GM21360 (cell line): ENCODE results near the gene STRAP.

Experiments
- ATAC-seq: cut with Tn5 transposase; IDR thresholded peaks from one replicate; pipeline ENCODE4 v1.9.1; 2021; ENCODE audit warnings: mild to moderate bottlenecking, moderate library complexity; ENCODE audit not compliant: unreplicated experiment

STRAP gene, protein sequence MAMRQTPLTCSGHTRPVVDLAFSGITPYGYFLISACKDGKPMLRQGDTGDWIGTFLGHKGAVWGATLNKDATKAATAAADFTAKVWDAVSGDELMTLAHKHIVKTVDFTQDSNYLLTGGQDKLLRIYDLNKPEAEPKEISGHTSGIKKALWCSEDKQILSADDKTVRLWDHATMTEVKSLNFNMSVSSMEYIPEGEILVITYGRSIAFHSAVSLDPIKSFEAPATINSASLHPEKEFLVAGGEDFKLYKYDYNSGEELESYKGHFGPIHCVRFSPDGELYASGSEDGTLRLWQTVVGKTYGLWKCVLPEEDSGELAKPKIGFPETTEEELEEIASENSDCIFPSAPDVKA

DNA sequence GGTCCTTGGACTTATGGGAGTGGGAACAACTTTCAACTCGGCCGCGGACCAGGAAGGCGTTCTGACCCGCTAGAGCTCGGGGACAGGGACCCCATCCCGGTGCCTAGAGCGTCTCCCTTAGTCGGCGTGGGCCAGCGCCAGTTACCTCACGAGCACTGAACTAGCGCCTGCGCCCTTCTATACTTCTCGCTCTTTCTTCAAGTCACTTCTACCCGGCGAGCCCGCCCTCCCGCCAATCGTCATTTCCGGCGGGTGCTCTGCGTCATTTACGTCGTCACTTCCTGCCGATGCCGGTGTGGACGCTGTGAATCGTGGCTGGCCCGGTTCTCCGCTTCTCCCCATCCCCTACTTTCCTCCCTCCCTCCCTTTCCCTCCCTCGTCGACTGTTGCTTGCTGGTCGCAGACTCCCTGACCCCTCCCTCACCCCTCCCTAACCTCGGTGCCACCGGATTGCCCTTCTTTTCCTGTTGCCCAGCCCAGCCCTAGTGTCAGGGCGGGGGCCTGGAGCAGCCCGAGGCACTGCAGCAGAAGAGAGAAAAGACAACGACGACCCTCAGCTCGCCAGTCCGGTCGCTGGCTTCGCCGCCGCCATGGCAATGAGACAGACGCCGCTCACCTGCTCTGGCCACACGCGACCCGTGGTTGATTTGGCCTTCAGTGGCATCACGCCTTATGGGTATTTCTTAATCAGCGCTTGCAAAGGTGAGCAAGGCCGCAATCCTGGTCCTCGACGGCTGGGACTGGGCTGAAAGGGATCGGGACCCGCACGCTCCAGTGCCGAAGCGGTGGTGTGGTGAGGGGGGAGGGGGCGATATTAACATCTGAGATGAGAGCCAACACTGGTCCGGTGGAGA lies at the start of gene STRAP:
TSS of gene STRAP (plus strand) at position 270 of the 854 bp plus-strand sequence. CDS start at position 591, 321 bp downstream.
- peak; percentile 97 for ATAC-seq

DNA sequence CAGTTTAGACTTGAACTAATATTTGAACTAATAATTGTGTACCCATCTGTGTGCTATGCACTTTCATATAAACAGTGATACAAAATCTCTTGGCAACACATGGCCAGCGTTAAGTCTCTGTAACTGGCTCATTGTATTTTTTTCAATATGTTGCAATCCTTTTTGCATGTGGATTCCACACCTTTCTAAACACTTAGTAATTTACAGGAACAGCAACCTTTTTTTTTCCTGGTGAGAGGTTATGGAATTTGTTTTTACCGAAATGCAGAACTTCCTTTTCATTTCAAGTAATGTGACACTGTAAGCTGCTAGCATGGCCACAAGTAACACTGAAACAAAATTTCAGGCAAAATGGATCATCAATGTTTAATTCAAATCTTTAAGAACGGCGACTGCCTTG lies 47.6 kb upstream of the STRAP start:
- ATAC-seq = no peak

DNA sequence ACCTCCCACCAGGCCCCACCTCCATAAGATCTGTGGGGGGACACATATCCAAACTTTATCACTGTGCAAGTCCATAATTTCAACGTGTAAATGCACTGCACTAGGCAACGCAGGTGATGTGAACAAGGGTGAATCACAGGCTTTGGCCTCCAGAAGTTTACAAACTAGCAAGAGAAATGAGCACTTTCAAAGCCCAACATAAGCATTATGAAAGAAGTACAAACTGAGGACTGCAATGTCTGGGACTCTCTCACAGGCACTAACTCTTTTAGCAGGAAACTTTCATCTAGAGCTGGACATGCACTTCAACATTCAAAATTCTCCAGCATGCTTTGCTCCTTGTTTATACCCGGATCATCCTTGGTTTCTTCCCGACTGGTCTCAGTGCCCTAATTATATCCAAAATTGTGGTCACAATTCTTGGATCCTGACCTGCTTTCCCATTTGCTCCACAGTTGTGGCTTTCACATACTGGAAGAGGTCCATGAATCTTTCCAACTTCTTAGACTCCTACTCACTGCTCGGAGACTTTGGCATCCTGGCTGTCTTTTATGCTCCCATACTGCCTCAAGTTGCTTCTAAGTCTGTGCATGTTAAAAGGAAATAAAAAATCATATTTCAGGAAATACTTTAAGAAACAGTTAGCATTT lies 44.9 kb upstream of the STRAP start:
- no peak for ATAC-seq

DNA sequence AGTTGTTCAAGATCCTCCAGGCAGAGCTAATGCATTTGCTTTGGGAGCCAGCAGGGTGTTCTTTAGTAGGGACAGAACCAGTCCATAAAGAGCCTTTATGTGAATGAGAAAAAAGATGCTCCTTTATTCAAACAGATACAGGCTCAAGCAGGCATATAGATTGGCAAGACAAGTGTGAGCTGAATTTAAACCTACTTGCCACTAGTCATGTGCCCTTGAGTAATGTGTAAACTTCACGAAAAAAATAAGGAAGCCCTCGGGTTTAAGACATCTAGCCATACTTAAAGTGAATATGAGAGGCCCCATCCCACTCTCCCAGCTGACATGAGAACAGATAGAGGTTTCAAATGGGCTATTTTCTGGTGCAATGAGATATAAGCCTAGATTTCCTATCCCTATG lies 43.1 kb upstream of the STRAP start:
- no peak for ATAC-seq

DNA sequence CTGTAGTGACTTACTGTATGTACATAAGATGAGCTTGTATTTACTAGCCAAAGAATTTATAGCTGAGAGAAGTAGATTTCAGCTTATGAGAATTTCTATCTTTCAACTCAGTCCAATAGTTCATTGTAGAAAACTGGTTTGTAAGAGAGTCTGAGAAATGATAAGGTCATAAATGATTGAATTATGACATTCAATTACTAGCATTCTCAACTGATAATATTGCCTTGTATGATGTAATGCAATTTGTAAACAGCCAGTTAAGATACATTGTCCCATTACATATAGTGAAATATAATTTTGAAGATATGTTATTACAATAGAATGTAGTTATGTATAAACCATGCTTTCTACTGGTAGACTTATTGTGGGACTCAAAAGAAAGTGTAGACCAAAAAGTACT lies 42.5 kb upstream of the STRAP start:
- ATAC-seq = no peak

DNA sequence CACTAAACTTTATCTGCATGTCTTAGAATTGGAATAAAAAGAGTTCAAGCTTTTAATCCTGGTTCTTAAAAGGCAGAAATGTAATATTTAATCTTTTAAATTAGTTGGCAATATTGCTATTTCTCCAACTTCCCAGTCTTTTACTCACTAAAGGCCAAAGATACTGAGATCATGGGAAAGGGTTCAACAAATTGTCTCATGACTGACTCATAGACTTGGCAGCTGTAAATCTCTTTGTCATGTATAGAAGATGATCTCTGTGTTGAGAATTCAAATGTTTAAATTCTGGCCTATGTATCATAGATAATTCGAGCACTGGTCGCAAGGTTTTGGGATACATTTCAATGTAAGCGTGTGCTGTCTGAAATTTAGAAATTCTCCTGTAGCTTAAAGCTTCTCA lies 40.1 kb upstream of the STRAP start:
- no peak for ATAC-seq

DNA sequence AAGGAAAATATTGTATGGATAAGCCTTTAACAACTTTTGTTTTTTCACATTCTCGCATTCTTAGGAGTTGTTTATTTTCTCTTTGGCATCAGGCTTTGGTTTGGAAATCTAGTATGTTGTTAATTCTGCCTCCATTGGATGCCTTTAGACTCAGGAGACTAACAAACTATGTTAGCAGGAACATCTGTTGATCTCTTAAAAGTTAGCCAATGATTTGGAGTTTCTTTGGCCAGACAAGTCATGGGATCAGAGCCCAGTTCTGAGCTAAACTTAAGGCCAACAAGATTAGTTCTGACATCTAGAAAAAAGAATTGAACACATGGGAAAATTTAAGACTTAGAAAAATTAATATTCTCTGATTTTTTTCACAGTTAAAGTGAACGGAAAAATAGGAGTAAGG lies 35.3 kb upstream of the STRAP start:
- no peak for ATAC-seq

DNA sequence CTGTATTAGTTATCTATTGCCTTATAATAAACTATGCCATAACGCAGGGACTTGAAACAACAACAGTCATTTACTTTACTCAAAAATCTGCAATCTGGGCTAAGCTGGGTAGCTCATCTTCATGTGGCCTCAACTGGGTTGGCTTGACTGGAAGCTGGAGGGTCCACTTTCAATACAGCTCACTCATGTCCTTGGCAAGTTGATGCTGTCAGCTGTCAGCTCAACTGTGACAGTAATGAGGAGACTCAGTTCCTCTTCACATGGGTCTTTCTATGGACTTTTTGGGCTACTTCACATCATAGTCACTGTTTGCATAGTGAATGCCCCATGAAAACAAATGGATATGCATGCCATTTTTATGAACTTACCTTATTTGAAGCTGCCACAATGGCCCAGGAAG lies 33.6 kb upstream of the STRAP start:
- no peak for ATAC-seq

DNA sequence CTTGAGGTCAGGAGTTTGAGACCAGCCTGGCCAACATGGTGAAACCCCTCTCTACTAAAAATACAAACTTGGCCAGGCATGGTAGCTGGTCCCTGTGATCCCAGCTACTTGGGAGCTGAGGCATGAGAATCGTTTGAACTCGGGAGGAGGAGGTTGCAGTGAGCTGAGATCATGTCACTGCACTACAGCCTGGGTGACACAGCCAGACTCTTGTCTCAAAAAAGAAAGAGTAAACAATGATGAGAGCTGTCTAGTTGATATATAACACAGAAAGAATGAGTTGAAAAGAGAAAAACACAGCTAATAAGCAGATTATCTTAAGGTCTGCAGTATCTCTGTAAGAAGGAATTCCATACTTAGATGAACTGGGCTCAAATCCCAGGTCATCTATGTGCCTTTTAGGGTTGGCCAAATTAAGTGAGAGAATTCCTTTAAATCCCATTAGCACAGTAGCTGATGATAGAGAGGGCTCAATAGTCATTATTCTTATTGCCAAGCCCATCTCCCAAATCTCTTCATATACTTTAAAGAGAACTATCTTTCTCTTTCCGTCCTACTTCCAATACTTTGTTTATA lies 31.1 kb upstream of the STRAP start:
- ATAC-seq = no peak

DNA sequence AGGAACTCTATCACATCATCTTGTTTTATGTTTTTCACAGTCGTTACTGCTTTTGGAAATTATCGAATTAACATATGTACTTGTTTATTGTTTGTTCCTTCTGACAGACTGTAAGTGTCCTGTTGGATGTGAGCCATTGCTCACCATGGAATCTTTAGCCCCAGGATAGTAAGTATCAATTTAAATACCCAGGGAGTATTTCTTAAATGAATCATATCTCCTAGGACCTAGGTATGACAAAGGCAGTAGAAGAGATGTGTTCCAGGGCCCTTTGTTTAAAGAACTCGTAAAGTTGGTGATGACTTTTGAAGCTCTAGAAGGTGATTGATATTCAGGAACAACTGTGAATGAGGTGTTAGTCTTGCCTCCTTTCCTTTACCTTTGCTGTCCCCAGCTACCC lies 30.3 kb upstream of the STRAP start:
- ATAC-seq = no peak

DNA sequence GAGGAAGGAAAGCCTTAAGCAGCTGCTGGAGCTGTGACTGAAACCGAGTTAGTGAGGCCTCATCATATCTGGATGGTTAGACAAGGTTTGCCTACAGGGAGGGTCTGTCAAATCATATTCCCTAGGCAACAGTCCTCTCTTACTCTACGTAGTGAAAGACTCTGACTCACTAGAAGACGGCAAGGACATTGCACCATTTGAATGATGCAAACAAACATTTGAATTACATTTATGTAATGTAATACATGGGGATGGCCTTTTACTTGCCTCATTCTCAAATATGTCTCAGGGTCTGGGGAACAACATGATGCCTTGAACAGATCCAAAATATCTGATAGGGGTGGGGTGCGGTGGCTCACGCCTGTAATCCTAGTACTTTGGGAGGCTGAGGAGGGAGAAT lies 29.8 kb upstream of the STRAP start:
- ATAC-seq = no peak

DNA sequence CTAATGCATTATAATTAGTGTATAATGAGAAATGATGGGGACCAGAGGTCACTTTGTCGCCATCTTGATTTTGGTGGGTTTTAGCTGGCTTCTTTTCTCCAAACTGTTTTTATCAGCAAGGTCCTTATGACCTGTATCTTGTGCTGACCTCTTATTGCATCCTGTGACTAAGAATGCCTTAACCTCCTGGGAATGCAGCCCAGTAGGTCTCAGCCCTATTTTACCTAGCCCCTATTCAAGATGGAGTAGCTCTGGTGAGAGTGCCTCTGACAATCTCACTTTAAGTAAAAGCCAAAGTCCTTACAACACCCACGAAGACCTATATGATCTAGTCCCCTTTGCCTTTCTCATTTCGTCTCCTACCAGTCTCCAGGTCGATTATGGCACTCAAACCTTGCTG lies 28.3 kb upstream of the STRAP start:
- ATAC-seq = no peak

DNA sequence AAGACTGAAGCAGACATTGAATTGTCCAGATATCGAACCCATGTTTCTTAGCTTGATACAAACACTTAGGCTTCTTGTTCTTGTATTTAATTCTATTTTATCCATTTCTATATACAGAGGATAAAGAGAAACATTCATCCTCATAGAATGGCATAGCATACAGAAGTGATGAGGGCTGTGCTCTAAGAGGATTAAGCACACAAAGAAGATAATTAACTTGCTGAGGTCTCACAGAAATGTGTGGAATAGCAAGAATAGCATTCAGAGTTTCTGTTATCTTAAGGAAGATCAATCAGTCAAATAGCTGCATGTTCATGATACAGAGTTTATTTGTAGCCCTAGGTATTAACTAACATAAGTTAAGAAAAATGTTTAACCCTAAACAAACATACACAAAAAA lies 27.3 kb upstream of the STRAP start:
- ATAC-seq = no peak

DNA sequence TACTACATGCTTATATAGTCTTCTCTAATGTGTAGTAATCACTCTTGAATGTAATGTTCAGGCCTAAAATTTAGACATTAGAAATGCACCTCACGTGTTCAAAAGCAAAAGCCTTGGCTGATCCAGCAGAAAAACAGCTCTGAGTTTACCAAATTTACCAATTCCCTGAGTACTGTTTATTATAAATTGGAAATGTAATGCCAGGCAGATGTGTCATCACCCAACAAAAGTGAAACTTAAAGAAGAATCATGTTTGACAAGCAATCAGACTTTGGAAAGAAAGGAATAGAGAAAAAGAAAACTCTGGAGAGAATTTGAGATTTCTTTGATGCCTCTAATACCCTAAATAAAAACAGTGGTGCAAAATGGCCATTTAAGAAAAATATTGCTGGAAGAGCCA lies 26.5 kb upstream of the STRAP start:
- ATAC-seq = no peak

DNA sequence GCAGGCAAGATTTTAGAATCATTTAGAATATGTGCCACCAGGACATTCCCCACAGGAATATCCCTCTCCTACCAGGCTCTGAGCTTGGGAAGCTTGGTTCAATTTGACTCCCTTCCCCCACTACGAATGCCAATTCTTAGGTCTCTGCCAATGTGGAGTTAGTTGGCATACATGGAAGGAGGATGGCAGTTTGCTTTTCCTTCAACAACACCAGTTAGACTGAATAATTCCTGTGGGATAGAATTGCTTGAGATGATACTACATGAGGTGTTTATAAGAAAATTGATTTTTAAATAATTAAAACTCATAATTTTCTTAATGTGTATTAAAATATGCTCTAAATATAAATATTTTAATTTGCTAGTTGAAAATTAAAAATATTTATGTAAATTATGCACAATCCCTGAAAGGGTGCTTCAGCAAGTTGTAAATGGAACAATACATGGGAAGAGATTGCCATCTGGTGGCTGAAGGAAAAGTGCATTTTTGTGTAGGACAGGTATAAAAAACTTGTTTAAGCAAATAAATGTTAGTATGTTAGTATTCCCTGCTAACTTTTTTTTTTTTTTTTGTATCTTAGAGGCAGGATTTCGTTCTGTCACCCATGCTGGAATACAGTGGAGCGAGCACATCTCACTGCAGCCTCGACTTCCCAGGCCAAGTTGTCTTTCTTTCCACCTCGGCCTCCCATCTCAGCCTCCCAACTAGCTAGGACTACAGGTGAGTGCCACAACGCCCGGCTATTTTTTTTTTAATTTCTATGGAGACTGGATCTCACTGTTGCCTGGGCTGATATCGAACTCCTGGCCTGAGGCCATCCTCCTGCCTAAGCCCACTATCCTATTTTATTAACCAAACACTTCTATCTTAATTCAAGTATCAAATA lies 25.8 kb upstream of the STRAP start:
- ATAC-seq = no peak

DNA sequence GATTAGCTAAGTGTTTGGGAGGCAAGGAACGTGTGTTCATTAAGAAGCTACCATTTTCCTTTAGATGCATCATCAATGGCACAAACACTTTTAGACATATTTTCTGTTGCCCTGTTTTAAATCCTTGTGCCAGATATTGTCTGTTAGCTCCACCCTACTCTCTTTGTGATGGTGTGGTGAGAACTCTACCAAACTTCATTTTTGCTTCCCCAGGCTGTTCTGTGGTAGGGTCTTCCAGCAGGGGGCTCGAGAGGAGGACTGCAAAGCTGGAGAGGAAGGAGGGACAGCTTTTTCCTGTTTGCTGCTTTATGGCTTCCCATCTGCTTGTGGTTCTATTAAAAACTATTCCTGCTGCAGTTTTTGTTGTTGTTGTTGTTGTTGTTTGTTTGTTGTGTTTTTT lies 23.8 kb upstream of the STRAP start:
- no peak for ATAC-seq

DNA sequence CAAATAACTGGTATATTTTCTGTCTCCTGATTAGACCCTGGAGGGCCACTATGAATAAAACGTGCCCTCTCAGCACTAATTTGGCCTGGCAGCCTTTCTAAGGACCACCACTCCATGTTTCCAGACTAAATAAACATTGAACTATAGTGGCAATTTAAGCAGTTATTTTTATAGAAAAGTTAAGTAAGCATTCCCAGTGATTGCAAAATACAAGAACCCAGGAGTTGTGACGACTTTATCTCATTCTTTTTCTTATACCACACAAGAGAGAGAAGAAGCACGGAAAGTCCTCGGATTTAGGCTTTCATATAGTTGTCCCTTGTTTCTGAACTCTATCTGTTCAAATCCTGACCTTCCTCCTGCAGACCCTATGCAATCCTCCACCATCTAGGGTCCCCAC lies 23.1 kb upstream of the STRAP start:
- no peak for ATAC-seq

DNA sequence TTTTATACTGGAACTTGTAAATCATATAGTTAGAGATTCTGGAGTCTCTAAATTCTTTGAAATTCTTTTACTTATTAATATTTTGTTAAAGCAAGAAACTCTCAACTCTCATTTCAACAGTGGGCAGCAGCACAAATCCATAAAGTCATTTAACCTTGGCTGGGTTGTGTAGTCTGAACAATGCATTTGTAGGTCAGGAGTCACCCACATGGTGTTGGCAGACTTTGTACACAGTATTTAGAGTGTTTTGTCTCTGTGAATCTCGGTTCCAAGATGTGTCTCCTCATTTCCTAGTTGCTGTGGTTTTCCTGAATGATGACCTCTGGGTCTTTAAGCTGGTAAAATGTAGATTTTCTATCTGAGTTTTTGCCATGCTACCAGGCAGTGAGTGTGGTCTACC lies 20.8 kb upstream of the STRAP start:
- ATAC-seq = no peak

DNA sequence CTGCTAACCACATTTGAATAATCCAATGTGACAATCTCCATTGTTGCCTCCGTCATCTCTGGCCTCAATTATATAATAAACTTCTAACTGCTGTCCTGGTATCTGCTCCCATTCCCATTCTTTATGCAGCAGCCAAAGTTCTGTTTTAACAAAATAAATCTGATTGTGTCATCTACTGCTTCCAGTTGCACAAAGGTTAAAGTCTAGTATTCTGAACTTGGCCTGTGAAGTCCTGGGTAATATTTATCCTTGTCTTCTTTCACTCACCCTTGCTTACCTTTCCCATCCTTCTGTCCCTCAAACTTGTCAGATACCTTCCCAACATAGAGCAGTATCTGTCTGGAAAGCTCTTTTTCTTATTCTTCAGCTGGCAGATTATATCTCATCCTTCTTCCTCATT lies 19.3 kb upstream of the STRAP start:
- no peak for ATAC-seq

DNA sequence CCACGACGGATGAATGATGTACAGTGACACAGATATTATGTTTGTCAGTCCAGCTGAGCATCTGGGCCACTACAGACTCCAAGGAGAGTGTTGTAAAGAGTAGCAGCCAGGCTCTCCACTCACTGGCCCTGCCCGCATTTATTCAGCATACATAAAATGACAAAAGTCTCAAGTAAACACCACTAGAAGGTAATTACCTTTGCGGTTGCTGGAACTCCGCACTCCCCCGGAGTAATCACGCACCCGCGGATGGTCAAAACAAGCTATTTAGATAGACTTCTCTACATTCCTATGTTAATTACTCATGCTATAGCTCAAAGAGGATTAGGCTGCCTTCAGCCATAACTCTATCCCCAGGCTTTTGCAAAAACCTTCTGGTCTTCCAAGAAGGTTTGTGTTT lies 18.8 kb upstream of the STRAP start:
- ATAC-seq = no peak

DNA sequence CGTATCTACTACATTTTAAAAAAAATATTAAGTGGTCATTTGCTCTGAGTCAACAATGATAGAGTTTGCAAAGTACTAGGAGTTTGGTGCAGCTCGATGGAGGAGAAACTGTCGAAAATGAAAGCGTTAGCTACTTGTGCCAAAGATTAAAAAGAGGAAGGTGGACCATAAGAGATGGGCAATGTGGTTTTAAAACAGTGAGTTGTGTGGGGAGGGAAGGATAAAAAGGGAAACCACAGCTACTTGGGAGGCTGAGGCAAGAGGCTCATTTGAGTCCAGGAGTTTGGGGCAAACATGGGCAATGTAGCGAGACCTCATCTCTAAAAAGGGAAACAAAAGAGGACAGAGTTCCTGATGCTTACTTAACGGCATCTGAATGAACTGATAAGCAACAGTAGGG lies 18.2 kb upstream of the STRAP start:
- ATAC-seq = peak; percentile 91
